HepG2 (cell line): ENCODE results near the gene VIT. TPM values are rescaled to one million over a fixed set of nuclear protein-coding genes. Genes with fewer than 3 reads are reported as not detected.
A peak's percentile ranks its signal among the peaks of the same experiment; 100 is the strongest.

Experiments
- ARHGAP35 ChIP-seq: sonication (generic); formaldehyde crosslinking; IDR thresholded peaks from 2 replicates; pipeline ENCODE4 v1.9.0; 2022; ENCODE audit warnings: mild to moderate bottlenecking, inconsistent platforms, moderate library complexity, missing genetic modification reagents, borderline replicate concordance
- FOXP4 ChIP-seq: sonication (generic); formaldehyde crosslinking; IDR thresholded peaks from 2 replicates; pipeline ENCODE4 v1.4.0; 2020; ENCODE audit warnings: missing genetic modification reagents
- GMEB2 ChIP-seq: IDR thresholded peaks from 2 replicates; pipeline ENCODE4 v1.6.1; 2016; ENCODE audit warnings: missing biosample characterization, missing genetic modification reagents, low read depth
- HDAC2 ChIP-seq: sonication (generic); formaldehyde crosslinking; IDR thresholded peaks from 2 replicates; pipeline ENCODE4 v1.4.0; 2020; ENCODE audit warnings: missing genetic modification reagents
- IRF9 ChIP-seq: sonication (generic); formaldehyde crosslinking; IDR thresholded peaks from 2 replicates; pipeline ENCODE4 v1.8.0; 2022; ENCODE audit warnings: missing genetic modification reagents, mild to moderate bottlenecking, borderline replicate concordance
- NCOA5 ChIP-seq: sonication (generic); formaldehyde crosslinking; IDR thresholded peaks from 2 replicates; pipeline ENCODE4 v1.4.0; 2020; ENCODE audit warnings: missing genetic modification reagents
- NCOR1 ChIP-seq: fragments of 200-600 bp; sonication (generic); IDR thresholded peaks from 2 replicates; pipeline ENCODE4 v1.7.0; 2017; ENCODE audit warnings: antibody characterized with exemption, low read length, borderline replicate concordance
- NR2F2 ChIP-seq: IDR thresholded peaks from 2 replicates; pipeline ENCODE4 v1.6.1; 2012; ENCODE audit warnings: low read depth, inconsistent platforms, borderline replicate concordance
- PATZ1 ChIP-seq: sonication (generic); formaldehyde crosslinking; IDR thresholded peaks from 2 replicates; pipeline ENCODE4 v1.4.0; 2020; ENCODE audit warnings: missing genetic modification reagents
- PITX1 ChIP-seq: sonication (generic); formaldehyde crosslinking; IDR thresholded peaks from 2 replicates; pipeline ENCODE4 v1.5.1; 2020; ENCODE audit warnings: mild to moderate bottlenecking, missing genetic modification reagents
- POLR2A ChIP-seq, 2 experiments: IDR thresholded peaks; 2 replicates each; pipeline ENCODE4 v1.6.1; 2011; ENCODE audit warnings: low read depth in 2 of 2, low read length in 2 of 2, mild to moderate bottlenecking in 1 of 2, moderate library complexity in 1 of 2; ENCODE audit not compliant: insufficient read depth in 1 of 2
- RARA ChIP-seq: IDR thresholded peaks from 2 replicates; pipeline ENCODE4 v1.6.1; 2016; ENCODE audit warnings: missing genetic modification reagents, missing compliant biosample characterization
- SALL2 ChIP-seq: sonication (generic); formaldehyde crosslinking; IDR thresholded peaks from 2 replicates; pipeline ENCODE4 v1.8.1; 2023; ENCODE audit warnings: mild to moderate bottlenecking, missing genetic modification reagents, inconsistent platforms
- SKIL ChIP-seq: sonication (generic); formaldehyde crosslinking; IDR thresholded peaks from 2 replicates; pipeline ENCODE4 v1.8.0; 2022; ENCODE audit warnings: missing genetic modification reagents, mild to moderate bottlenecking, moderate library complexity, borderline replicate concordance
- SOX6 ChIP-seq, 2 experiments: fragments of 450-650 bp in 1 of 2; sonication (generic) in 1 of 2; formaldehyde crosslinking in 1 of 2; IDR thresholded peaks; 2 replicates each; pipeline versions ENCODE4 v1.4.0 to v1.6.1; 2017 to 2020; ENCODE audit warnings: antibody characterized with exemption in 1 of 2, mild to moderate bottlenecking in 1 of 2, missing genetic modification reagents in 1 of 2
- SP4 ChIP-seq: sonication (generic); formaldehyde crosslinking; IDR thresholded peaks from 2 replicates; pipeline ENCODE4 v1.8.1; 2023; ENCODE audit warnings: mild to moderate bottlenecking, missing genetic modification reagents
- TEF ChIP-seq: sonication (generic); formaldehyde crosslinking; IDR thresholded peaks from 2 replicates; pipeline ENCODE4 v1.5.0; 2020; ENCODE audit warnings: missing genetic modification reagents
- ZNF484 ChIP-seq: sonication (generic); formaldehyde crosslinking; IDR thresholded peaks from 2 replicates; pipeline ENCODE4 v1.5.1; 2020; ENCODE audit warnings: mild to moderate bottlenecking, low read depth, missing genetic modification reagents, borderline replicate concordance
- ZSCAN12 ChIP-seq: sonication (generic); formaldehyde crosslinking; IDR thresholded peaks from 2 replicates; pipeline ENCODE4 v1.9.0; 2021; ENCODE audit warnings: mild to moderate bottlenecking, missing genetic modification reagents
- polyA plus RNA-seq, 8 experiments: library from polyadenylated mRNA; depleted of rRNA in 3 of 8; stranded (reverse) in 7 of 8; unstranded in 1 of 8; fragments of >200 nt; fragmentation: Illumina TruSeq in 4 of 8; extraction: Trizol in 4 of 8; gene quantifications; 2 replicates each; pipeline versions ENCODE4 v1.2.1 to v1.2.3, GENCODE V29; 2011 to 2016; ENCODE audit warnings: low read depth in 4 of 8, missing spikeins in 1 of 8, mixed read lengths in 1 of 8; ENCODE audit not compliant: insufficient read depth in 1 of 8
- total RNA-seq, 5 experiments: library from RNA; depleted of rRNA; stranded (reverse); fragments of >200 nt; fragmentation: Illumina TruSeq; extraction: Trizol; gene quantifications; 2 replicates each; pipeline ENCODE4 v1.2.3, GENCODE V29; 2016; ENCODE audit warnings: low read depth in 1 of 5

VIT gene
- total and polyA plus RNA-seq, 2 of the 13 experiments (the other 11 are each of a cell fraction or from before 2014, with no cell fraction given), result not detected

GRCh38 chr2:36659872-36660312, 36.6 kb upstream of the VIT start (continued):
- TF ChIP-seq FOXP4 (CRISPR knock-in tag), result peak; percentile 77; the same call in 1 of the 2 replicates
- TF ChIP-seq IRF9 (CRISPR knock-in tag), result no peak
- TF ChIP-seq HDAC2 (CRISPR knock-in tag), result peak; percentile 85
- no peak for TF ChIP-seq POLR2A (IDR thresholded peaks at IDR 0.05; ENCODE audit: insufficient read depth in 1 of 2, low read depth in 2 of 2, low read length in 2 of 2)
- TF ChIP-seq ZNF484 (CRISPR knock-in tag), result no peak
- TF ChIP-seq NCOA5, result no peak
- TF ChIP-seq NR2F2, result peak; percentile 67; the same call in 1 of the 2 replicates
- no peak for TF ChIP-seq ZSCAN12
- TF ChIP-seq SKIL (CRISPR knock-in tag), result no peak
- no peak for TF ChIP-seq PITX1 (CRISPR knock-in tag)
- TF ChIP-seq ARHGAP35 (CRISPR knock-in tag), result no peak
- TF ChIP-seq GMEB2, result no peak
- peak; percentile 88; the same call in 1 of the 2 replicates for TF ChIP-seq NCOR1
- TF ChIP-seq PATZ1 (CRISPR knock-in tag), result no peak
- no peak for TF ChIP-seq SP4 (CRISPR knock-in tag)
- no peak for TF ChIP-seq SALL2 (CRISPR knock-in tag)
- TF ChIP-seq RARA (CRISPR knock-in tag), result peak; percentile 94
- no peak for TF ChIP-seq TEF (CRISPR knock-in tag)
- TF ChIP-seq SOX6 (IDR thresholded peaks at IDR 0.05), result no peak
- TF ChIP-seq SOX6 (CRISPR knock-in tag; IDR thresholded peaks at IDR 0.05), result peak; percentile 89
